GM23338 (cell line): ENCODE measurements around the gene SLC44A1. TPM values are rescaled to one million over a fixed set of nuclear protein-coding genes. Genes with fewer than 3 reads are reported as not detected.

Source experiments
- ATAC-seq: fragments of 200-7000 bp; cut with Tn5 transposase; 3 replicates; pipeline ENCODE4 v1.9.1; 2020
- DNase-seq: peaks from one replicate; pipeline ENCODE4 v3.0.0-alpha.2; 2015; ENCODE audit warnings: low spot score
- H2AFZ ChIP-seq: fragments of 200-600 bp; sonication (generic); 2 replicates; pipeline ENCODE4 v1.8.0; 2016; ENCODE audit warnings: antibody characterized with exemption, mild to moderate bottlenecking, moderate library complexity
- H3F3A ChIP-seq: fragments of 200-600 bp; sonication (generic); replicated peaks from 2 replicates; pipeline ENCODE4 v1.8.0; 2017; ENCODE audit warnings: antibody characterized with exemption, mixed run types, low read depth
- H3K27ac ChIP-seq: fragments of 200-600 bp; sonication (generic); 2 replicates; pipeline ENCODE4 v1.6.1; 2016; ENCODE audit warnings: low read depth
- H3K27me3 ChIP-seq: fragments of 200-600 bp; sonication (generic); 2 replicates; pipeline ENCODE4 v1.8.0; 2016; ENCODE audit warnings: mild to moderate bottlenecking, mixed run types, moderate library complexity; ENCODE audit not compliant: insufficient read depth
- H3K36me3 ChIP-seq: fragments of 200-600 bp; sonication (generic); 2 replicates; pipeline ENCODE4 v1.8.0; 2016; ENCODE audit warnings: mild to moderate bottlenecking; ENCODE audit not compliant: insufficient read depth
- H3K4me1 ChIP-seq: fragments of 200-600 bp; sonication (generic); 2 replicates; pipeline ENCODE4 v1.8.0; 2016; ENCODE audit warnings: mild to moderate bottlenecking, moderate library complexity; ENCODE audit not compliant: insufficient read depth
- H3K4me2 ChIP-seq: fragments of 200-600 bp; sonication (generic); 2 replicates; pipeline ENCODE4 v1.7.1; 2017; ENCODE audit warnings: mixed run types
- H3K4me3 ChIP-seq: fragments of 200-600 bp; sonication (generic); 2 replicates; pipeline ENCODE4 v1.6.1; 2016; ENCODE audit warnings: mixed run types
- H3K79me2 ChIP-seq: fragments of 200-600 bp; sonication (generic); replicated peaks from 2 replicates; pipeline ENCODE4 v1.8.0; 2017; ENCODE audit warnings: mild to moderate bottlenecking; ENCODE audit not compliant: insufficient read depth
- H3K9me2 ChIP-seq: fragments of 200-600 bp; sonication (generic); 2 replicates; pipeline ENCODE4 v1.8.0; 2017; ENCODE audit not compliant: insufficient read depth
- H4K20me1 ChIP-seq: fragments of 200-600 bp; sonication (generic); replicated peaks from 2 replicates; pipeline ENCODE4 v1.8.0; 2017; ENCODE audit warnings: mild to moderate bottlenecking; ENCODE audit not compliant: insufficient read depth
- H3K27ac Mint-ChIP-seq: 2 replicates; pipeline ENCODE4 v1.8.0; 2020; ENCODE audit warnings: inconsistent platforms, mild to moderate bottlenecking, moderate library complexity, mixed read lengths
- H3K27me3 Mint-ChIP-seq: 3 replicates; pipeline ENCODE4 v1.8.0; 2022; ENCODE audit warnings: low read depth, mild to moderate bottlenecking, moderate library complexity, mixed read lengths, inconsistent platforms; ENCODE audit not compliant: insufficient read depth, poor library complexity
- H3K36me3 Mint-ChIP-seq: 3 replicates; pipeline ENCODE4 v1.8.0; 2021; ENCODE audit warnings: low read depth, mild to moderate bottlenecking, inconsistent platforms, moderate library complexity, mixed read lengths
- H3K4me1 Mint-ChIP-seq: 3 replicates; pipeline ENCODE4 v1.8.0; 2020; ENCODE audit warnings: mild to moderate bottlenecking, inconsistent platforms, mixed read lengths
- H3K4me3 Mint-ChIP-seq: 3 replicates; pipeline ENCODE4 v1.8.0; 2021; ENCODE audit warnings: moderate library complexity, mild to moderate bottlenecking, inconsistent platforms, mixed read lengths
- H3K9me3 Mint-ChIP-seq: 3 replicates; pipeline ENCODE4 v1.8.0; 2020; ENCODE audit warnings: moderate library complexity, mild to moderate bottlenecking, inconsistent platforms, mixed read lengths
- EZH2 ChIP-seq: fragments of 200-600 bp; sonication (generic); IDR thresholded peaks from one replicate; pipeline ENCODE4 v1.8.0; 2017; ENCODE audit warnings: antibody characterized with exemption, mild to moderate bottlenecking, low read depth; ENCODE audit not compliant: unreplicated experiment
- JUNB ChIP-seq: IDR thresholded peaks from one replicate; pipeline ENCODE4 v1.6.1; 2016; ENCODE audit warnings: antibody characterized with exemption; ENCODE audit not compliant: unreplicated experiment
- NANOG ChIP-seq: IDR thresholded peaks from 2 replicates; pipeline ENCODE4 v1.6.1; 2016; ENCODE audit warnings: antibody characterized with exemption, borderline replicate concordance
- POLR2AphosphoS5 ChIP-seq: IDR thresholded peaks from 2 replicates; pipeline ENCODE4 v1.6.1; 2016; ENCODE audit warnings: antibody characterized with exemption, low read depth
- STAT1 ChIP-seq: IDR thresholded peaks from one replicate; pipeline ENCODE4 v1.6.1; 2016; ENCODE audit warnings: antibody characterized with exemption; ENCODE audit not compliant: unreplicated experiment
- ZNF114 ChIP-seq: fragments of 250-450 bp; sonication (Bioruptor Pico); IDR thresholded peaks from 2 replicates; pipeline ENCODE4 v1.5.0; 2020; ENCODE audit warnings: mild to moderate bottlenecking, moderate library complexity
- ZNF331 ChIP-seq: fragments of 250-450 bp; sonication (Bioruptor Pico); IDR thresholded peaks from 2 replicates; pipeline ENCODE4 v1.5.0; 2020; ENCODE audit warnings: low read depth, mild to moderate bottlenecking, moderate library complexity
- polyA plus RNA-seq: library from polyadenylated mRNA; unstranded; fragments of >200 nt; fragmentation: Nextera tagmentation; extraction: Ambion mirVana; gene quantifications from 2 replicates; pipeline ENCODE4 v1.2.1, GENCODE V29; 2016
- total RNA-seq: library from RNA; depleted of rRNA; stranded (reverse); fragments of >200 nt; shearing (Covaris generic); gene quantifications from 2 replicates; pipeline ENCODE4 v1.2.3, GENCODE V29; 2014
- TF ChIP-seq, protein P1 (sequence below): IDR thresholded peaks from one replicate; pipeline ENCODE4 v1.6.1; 2018; ENCODE audit warnings: antibody characterized with exemption; ENCODE audit not compliant: unreplicated experiment
- TF ChIP-seq, protein P2 (sequence below): IDR thresholded peaks from 2 replicates; pipeline ENCODE4 v1.6.1; 2016; ENCODE audit warnings: antibody characterized with exemption
- TF ChIP-seq, protein P3 (sequence below), 2 experiments: fragments of 200-600 bp in 1 of 2; sonication (generic) in 1 of 2; conservative IDR thresholded peaks; 2 replicates each; pipeline versions ENCODE4 v1.5.1 to v1.6.1; 2016 to 2017; ENCODE audit warnings: antibody characterized with exemption in 2 of 2, low read depth in 2 of 2, mild to moderate bottlenecking in 2 of 2, moderate library complexity in 1 of 2

The SLC44A1 gene
- total and polyA plus RNA-seq, 2 experiments from 2014 or later = 14.9 to 75.0 TPM

DNA sequence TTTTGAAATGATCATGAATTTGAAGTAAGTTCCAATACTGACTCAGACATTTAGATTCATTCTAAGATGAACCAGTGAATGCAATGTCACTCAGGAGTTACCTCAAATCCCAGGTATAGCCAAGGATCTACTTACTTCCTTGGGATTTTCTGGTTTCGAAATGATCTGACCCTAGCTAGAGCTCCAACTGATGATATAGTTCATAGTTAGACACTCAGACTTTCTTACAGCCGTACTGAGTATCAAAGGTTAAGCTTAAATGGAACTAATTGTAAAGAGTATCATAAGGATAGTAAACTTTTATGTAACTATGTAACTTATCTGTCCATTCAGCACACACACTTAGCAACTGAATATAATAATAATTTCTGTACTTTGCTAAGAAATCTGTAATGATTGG lies 119.4 kb downstream of the SLC44A1 start (continued):
- TF ChIP-seq EZH2 (no peak), NANOG (no peak), ZNF114 (CRISPR knock-in tag) (no peak), ZNF331 (CRISPR knock-in tag) (no peak), JUNB (no peak)
- TF ChIP-seq, protein P1, sequence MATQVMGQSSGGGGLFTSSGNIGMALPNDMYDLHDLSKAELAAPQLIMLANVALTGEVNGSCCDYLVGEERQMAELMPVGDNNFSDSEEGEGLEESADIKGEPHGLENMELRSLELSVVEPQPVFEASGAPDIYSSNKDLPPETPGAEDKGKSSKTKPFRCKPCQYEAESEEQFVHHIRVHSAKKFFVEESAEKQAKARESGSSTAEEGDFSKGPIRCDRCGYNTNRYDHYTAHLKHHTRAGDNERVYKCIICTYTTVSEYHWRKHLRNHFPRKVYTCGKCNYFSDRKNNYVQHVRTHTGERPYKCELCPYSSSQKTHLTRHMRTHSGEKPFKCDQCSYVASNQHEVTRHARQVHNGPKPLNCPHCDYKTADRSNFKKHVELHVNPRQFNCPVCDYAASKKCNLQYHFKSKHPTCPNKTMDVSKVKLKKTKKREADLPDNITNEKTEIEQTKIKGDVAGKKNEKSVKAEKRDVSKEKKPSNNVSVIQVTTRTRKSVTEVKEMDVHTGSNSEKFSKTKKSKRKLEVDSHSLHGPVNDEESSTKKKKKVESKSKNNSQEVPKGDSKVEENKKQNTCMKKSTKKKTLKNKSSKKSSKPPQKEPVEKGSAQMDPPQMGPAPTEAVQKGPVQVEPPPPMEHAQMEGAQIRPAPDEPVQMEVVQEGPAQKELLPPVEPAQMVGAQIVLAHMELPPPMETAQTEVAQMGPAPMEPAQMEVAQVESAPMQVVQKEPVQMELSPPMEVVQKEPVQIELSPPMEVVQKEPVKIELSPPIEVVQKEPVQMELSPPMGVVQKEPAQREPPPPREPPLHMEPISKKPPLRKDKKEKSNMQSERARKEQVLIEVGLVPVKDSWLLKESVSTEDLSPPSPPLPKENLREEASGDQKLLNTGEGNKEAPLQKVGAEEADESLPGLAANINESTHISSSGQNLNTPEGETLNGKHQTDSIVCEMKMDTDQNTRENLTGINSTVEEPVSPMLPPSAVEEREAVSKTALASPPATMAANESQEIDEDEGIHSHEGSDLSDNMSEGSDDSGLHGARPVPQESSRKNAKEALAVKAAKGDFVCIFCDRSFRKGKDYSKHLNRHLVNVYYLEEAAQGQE = no peak
- TF ChIP-seq, protein P2, sequence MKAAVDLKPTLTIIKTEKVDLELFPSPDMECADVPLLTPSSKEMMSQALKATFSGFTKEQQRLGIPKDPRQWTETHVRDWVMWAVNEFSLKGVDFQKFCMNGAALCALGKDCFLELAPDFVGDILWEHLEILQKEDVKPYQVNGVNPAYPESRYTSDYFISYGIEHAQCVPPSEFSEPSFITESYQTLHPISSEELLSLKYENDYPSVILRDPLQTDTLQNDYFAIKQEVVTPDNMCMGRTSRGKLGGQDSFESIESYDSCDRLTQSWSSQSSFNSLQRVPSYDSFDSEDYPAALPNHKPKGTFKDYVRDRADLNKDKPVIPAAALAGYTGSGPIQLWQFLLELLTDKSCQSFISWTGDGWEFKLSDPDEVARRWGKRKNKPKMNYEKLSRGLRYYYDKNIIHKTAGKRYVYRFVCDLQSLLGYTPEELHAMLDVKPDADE = no peak

DNA sequence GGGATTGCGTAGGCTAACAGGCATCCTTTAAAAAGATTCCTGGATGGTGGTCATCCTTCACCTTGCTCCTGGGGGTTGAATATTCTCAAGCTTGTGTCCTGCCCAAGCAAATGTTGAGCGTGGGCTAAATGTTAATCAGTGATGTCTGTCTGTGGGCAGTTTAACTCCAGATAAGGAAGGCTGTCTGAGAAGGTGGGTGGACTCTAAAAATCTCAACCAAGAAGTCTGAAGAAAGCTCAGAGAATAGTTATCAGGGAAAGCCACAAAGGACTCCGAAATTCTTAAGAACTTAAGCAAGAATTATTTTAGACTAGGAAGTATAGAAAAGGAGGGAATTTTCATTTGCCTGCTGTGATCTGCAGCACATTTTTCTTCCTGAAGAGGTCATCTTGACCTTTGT lies 125.5 kb downstream of the SLC44A1 start:
- no peak for ATAC-seq
- no peak overlapping the region for H3K4me2 ChIP-seq
- Mint-ChIP-seq H3K36me3 (peaks cover 35% of the 10 kb centered on the region), H3K4me3 (no peak overlapping the region), H3K27ac (no peak overlapping the region), H3K27me3 (no peaks in the 10 kb centered on the region), H3K9me3 (no peaks in the 10 kb centered on the region; the same call in 2 of the 3 replicates), H3K4me1 (no peaks in the 10 kb centered on the region; the same call in 2 of the 3 replicates)
- H3F3A ChIP-seq = no peaks in the 10 kb centered on the region
- no peaks in the 10 kb centered on the region for H3K9me2 ChIP-seq
- no peaks in the 10 kb centered on the region for H3K79me2 ChIP-seq
- no peak overlapping the region for H3K27ac ChIP-seq
- H3K27me3 ChIP-seq = no peaks in the 10 kb centered on the region
- no peaks in the 10 kb centered on the region for H3K4me1 ChIP-seq
- no peaks in the 10 kb centered on the region for H4K20me1 ChIP-seq
- H3K4me3 ChIP-seq = no peak overlapping the region
- no peak overlapping the region for H2AFZ ChIP-seq
- no peak for DNase-seq
- no peaks in the 10 kb centered on the region; the same call in 1 of the 2 replicates for H3K36me3 ChIP-seq
- TF ChIP-seq STAT1 = no peak
- no peak for TF ChIP-seq POLR2AphosphoS5
- TF ChIP-seq NANOG = no peak
- no peak for TF ChIP-seq EZH2
- TF ChIP-seq, protein P1 = no peak
- TF ChIP-seq, protein P3, sequence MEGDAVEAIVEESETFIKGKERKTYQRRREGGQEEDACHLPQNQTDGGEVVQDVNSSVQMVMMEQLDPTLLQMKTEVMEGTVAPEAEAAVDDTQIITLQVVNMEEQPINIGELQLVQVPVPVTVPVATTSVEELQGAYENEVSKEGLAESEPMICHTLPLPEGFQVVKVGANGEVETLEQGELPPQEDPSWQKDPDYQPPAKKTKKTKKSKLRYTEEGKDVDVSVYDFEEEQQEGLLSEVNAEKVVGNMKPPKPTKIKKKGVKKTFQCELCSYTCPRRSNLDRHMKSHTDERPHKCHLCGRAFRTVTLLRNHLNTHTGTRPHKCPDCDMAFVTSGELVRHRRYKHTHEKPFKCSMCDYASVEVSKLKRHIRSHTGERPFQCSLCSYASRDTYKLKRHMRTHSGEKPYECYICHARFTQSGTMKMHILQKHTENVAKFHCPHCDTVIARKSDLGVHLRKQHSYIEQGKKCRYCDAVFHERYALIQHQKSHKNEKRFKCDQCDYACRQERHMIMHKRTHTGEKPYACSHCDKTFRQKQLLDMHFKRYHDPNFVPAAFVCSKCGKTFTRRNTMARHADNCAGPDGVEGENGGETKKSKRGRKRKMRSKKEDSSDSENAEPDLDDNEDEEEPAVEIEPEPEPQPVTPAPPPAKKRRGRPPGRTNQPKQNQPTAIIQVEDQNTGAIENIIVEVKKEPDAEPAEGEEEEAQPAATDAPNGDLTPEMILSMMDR (conservative IDR thresholded peaks at IDR 0.05; ENCODE audit: low read depth in 2 of 2) = no peak; a peak in 1 of 4 replicates
